Endothelial cell of umbilical vein (primary cell): ENCODE measurements around the gene NCF4. TPM values are rescaled to one million over a fixed set of nuclear protein-coding genes. Genes with fewer than 3 reads are reported as not detected.

Experiments
- BruUV-seq: library from RNA; stranded (reverse); fragments of 400-500 nt; replicated peaks from 2 replicates; lab custom pipeline; 2021; lab: Mats Ljungman, UMichigan
- CTCF ChIA-PET: fragments of 300-600, 350-600 bp; sonication (Branson Sonifier 250); formaldehyde crosslinking; loops from one replicate; lab custom pipeline; 2021; ENCODE audit warnings: antibody characterized with exemption, inconsistent platforms; lab: Charles Lee
- POLR2A ChIA-PET: fragments of 300-600, 350-600 bp; sonication (Branson Sonifier 250); formaldehyde crosslinking; loops from one replicate; lab custom pipeline; 2021; ENCODE audit warnings: antibody characterized with exemption, inconsistent platforms; lab: Charles Lee
- DNase-seq: peaks from one replicate; pipeline ENCODE4 v3.0.0-alpha.2; 2011; ENCODE audit warnings: low read depth, low spot score
- FAIRE-seq: peaks from 2 replicates; lab custom pipeline; 2011; peaks lifted over from hg19 to GRCh38; lab: Jason Lieb, UNC
- H2AFZ ChIP-seq: 2 replicates; pipeline ENCODE4 v1.6.0; 2012; ENCODE audit warnings: low read depth, low read length, control low read depth, inconsistent platforms
- H3K27ac ChIP-seq: 2 replicates; pipeline ENCODE4 v1.5.1; 2011; ENCODE audit warnings: low read depth, mild to moderate bottlenecking, control low read depth, low read length, moderate library complexity; ENCODE audit not compliant: insufficient read depth
- H3K27me3 ChIP-seq, 2 experiments: 2 replicates each; pipeline versions ENCODE4 v1.6.0 to v1.6.1; 2011; ENCODE audit warnings: low read length in 2 of 2, mixed read lengths in 1 of 2; ENCODE audit not compliant: control insufficient read depth in 2 of 2, insufficient read depth in 2 of 2
- H3K36me3 ChIP-seq, 2 experiments: 2 replicates in 1 of 2; 3 replicates in 1 of 2; pipeline ENCODE4 v1.5.1; 2011; ENCODE audit warnings: low read length in 2 of 2, mild to moderate bottlenecking in 1 of 2, moderate library complexity in 1 of 2; ENCODE audit not compliant: control insufficient read depth in 2 of 2, insufficient read depth in 2 of 2; ENCODE audit errors: extremely low read depth in 1 of 2
- H3K4me1 ChIP-seq: 3 replicates; pipeline ENCODE4 v1.5.1; 2011; ENCODE audit warnings: mild to moderate bottlenecking, low read length; ENCODE audit not compliant: control insufficient read depth, insufficient read depth; ENCODE audit errors: extremely low read depth
- H3K4me2 ChIP-seq: 2 replicates; pipeline ENCODE4 v1.6.1; 2011; ENCODE audit warnings: low read length, control low read depth, mixed read lengths; ENCODE audit not compliant: insufficient read depth
- H3K4me3 ChIP-seq, 3 experiments: fragments of 200-600 bp in 1 of 3; sonication (generic), shearing (Covaris generic) in 1 of 3; replicated peaks in 1 of 3; 2 replicates each; pipeline ENCODE4 v1.5.1; 2011 to 2016; ENCODE audit warnings: control low read depth in 3 of 3, low read length in 3 of 3, mild to moderate bottlenecking in 2 of 3, inconsistent platforms in 1 of 3, low read depth in 1 of 3, moderate library complexity in 1 of 3; ENCODE audit not compliant: insufficient read depth in 1 of 3
- H3K79me2 ChIP-seq: 2 replicates; pipeline ENCODE4 v1.6.0; 2012; ENCODE audit warnings: low read length, inconsistent platforms; ENCODE audit not compliant: control insufficient read depth, insufficient read depth
- H3K9ac ChIP-seq: replicated peaks from 2 replicates; pipeline ENCODE3; 2011; ENCODE audit warnings: low read length, control low read depth; ENCODE audit not compliant: insufficient read depth; ENCODE audit errors: extremely low read depth
- H3K9me1 ChIP-seq: replicated peaks from 3 replicates; pipeline ENCODE4 v1.6.0; 2011; ENCODE audit warnings: mild to moderate bottlenecking, low read length; ENCODE audit not compliant: control insufficient read depth, insufficient read depth; ENCODE audit errors: extremely low read depth
- H3K9me3 ChIP-seq: replicated peaks from 2 replicates; pipeline ENCODE4 v1.5.1; 2012; ENCODE audit warnings: low read length, inconsistent platforms; ENCODE audit not compliant: control insufficient read depth, insufficient read depth
- H4K20me1 ChIP-seq: replicated peaks from 2 replicates; pipeline ENCODE3; 2011; ENCODE audit warnings: mild to moderate bottlenecking, low read length; ENCODE audit not compliant: control insufficient read depth, insufficient read depth; ENCODE audit errors: extremely low read depth
- CTCF ChIP-seq, 2 donors: IDR thresholded peaks; 1 replicate in 1 of 2; 2 replicates in 1 of 2; pipeline ENCODE4 v1.5.1; 2011; ENCODE audit warnings: low read length in 2 of 2, mild to moderate bottlenecking in 2 of 2, moderate library complexity in 2 of 2, control low read depth in 1 of 2, inconsistent platforms in 1 of 2, low read depth in 1 of 2; ENCODE audit not compliant: insufficient read depth in 1 of 2; ENCODE audit errors: extremely low read depth in 1 of 2
- EZH2 ChIP-seq: IDR thresholded peaks from 2 replicates; pipeline ENCODE4 v1.6.1; 2012; ENCODE audit warnings: borderline replicate concordance, low read depth, mild to moderate bottlenecking, moderate library complexity, low read length, inconsistent platforms; ENCODE audit not compliant: severe bottlenecking
- FOS ChIP-seq: IDR thresholded peaks from 2 replicates; pipeline ENCODE4 v1.6.1; 2011; ENCODE audit warnings: mild to moderate bottlenecking, low read length, moderate library complexity, borderline replicate concordance; ENCODE audit not compliant: insufficient read depth
- GATA2 ChIP-seq: IDR thresholded peaks from 2 replicates; pipeline ENCODE4 v1.7.0; 2011; ENCODE audit warnings: low read depth, mild to moderate bottlenecking, moderate library complexity, mixed read lengths, low read length; ENCODE audit not compliant: insufficient read length, insufficient read depth
- JUN ChIP-seq: IDR thresholded peaks from 2 replicates; pipeline ENCODE4 v1.6.1; 2011; ENCODE audit warnings: borderline replicate concordance, low read depth; ENCODE audit not compliant: insufficient read length, insufficient read depth
- MAX ChIP-seq: IDR thresholded peaks from 2 replicates; pipeline ENCODE4 v1.6.1; 2011; ENCODE audit not compliant: insufficient read depth, insufficient read length
- MYC ChIP-seq: IDR thresholded peaks from one replicate; pipeline ENCODE4 v1.6.1; 2011; ENCODE audit warnings: mild to moderate bottlenecking, low read depth, low read length
- POLR2A ChIP-seq: IDR thresholded peaks from 2 replicates; pipeline ENCODE4 v1.6.1; 2012; ENCODE audit warnings: low read depth, mild to moderate bottlenecking, control low read depth, low read length
- POLR2AphosphoS5 ChIP-seq: IDR thresholded peaks from 2 replicates; pipeline ENCODE4 v1.6.1; 2012; ENCODE audit warnings: low read depth, mild to moderate bottlenecking, control low read depth, low read length, moderate library complexity; ENCODE audit not compliant: insufficient read depth
- dilution Hi-C: fragments of 300-500 bp; cut with MboI; formaldehyde crosslinking; loops from one replicate; pipeline ENCODE4 v1.15.0; 2019; ENCODE audit warnings: low sequenced_read_pairs; ENCODE audit not compliant: extremely low pct_ligation_motif_present
- intact Hi-C: fragments of 100-400 bp; cut with micrococcal nuclease; formaldehyde crosslinking; loops from one replicate; pipeline ENCODE4 v1.10.0; 2022
- polyA plus RNA-seq, 4 experiments: library from polyadenylated mRNA; depleted of rRNA in 3 of 4; stranded (reverse) in 3 of 4; unstranded in 1 of 4; fragments of >200 nt; gene quantifications; 2 replicates each; pipeline versions ENCODE4 v1.2.1 to v1.2.3, GENCODE V29; 2011 to 2012; ENCODE audit warnings: missing spikeins in 1 of 4
- total RNA-seq: library from RNA; stranded (reverse); gene quantifications from 2 replicates; pipeline ENCODE4 v1.2.3, GENCODE V29; 2021

The NCF4 gene
- total and polyA plus RNA-seq, 2 donors (not counting 3 experiments of a cell fraction or from before 2014, with no cell fraction given) = 0.07 TPM; not detected in 1

GRCh38 chr22:36822581-36822980 is 38.2 kb upstream of the NCF4 start:
- Histone ChIP-seq H3K79me2 (no peaks in the 10 kb centered on the region), H3K9ac (no peak overlapping the region), H3K4me3 (no peak overlapping the region), H4K20me1 (no peaks in the 10 kb centered on the region), H3K9me1 (no peaks in the 10 kb centered on the region), H2AFZ (no peak overlapping the region), H3K9me3 (no peaks in the 10 kb centered on the region), H3K4me1 (peaks cover 9% of the 10 kb centered on the region), H3K36me3 (no peaks in the 10 kb centered on the region), H3K27ac (peak overlapping the region; percentile 18), H3K27me3 (peaks cover 13 to 14% of the 10 kb centered on the region in 2 experiments), H3K4me2 (no peak overlapping the region)
- intact Hi-C loops = no loop called here
- TF ChIP-seq POLR2A = no peak
- TF ChIP-seq MAX = no peak
- TF ChIP-seq POLR2AphosphoS5 = no peak
- no peak for TF ChIP-seq MYC
- no peak for TF ChIP-seq CTCF (IDR thresholded peaks at IDR 0.05; ENCODE audit: extremely low read depth in 1 of 2, insufficient read depth in 1 of 2, low read depth in 1 of 2, low read length in 2 of 2)
- TF ChIP-seq FOS = no peak
- TF ChIP-seq GATA2 = no peak
- no peak for TF ChIP-seq EZH2
- TF ChIP-seq JUN = no peak
- no TSS peak for BruUV-seq
- POLR2A ChIA-PET = no interaction called here
- FAIRE-seq (no peak), DNase-seq (peak; percentile 14)
- CTCF ChIA-PET = interaction anchor here (0.9 to 2.7 kb wide), 5 partner anchors 9 to 46 kb away, joined by 4 to 12 read pairs (median 4); partner anchors contain the start of gene IFT27
- dilution Hi-C loops = no loop called here
